NB4 (cell line): ENCODE measurements around the gene STAC3.

Experiments used
- DNase-seq: peaks from one replicate; pipeline ENCODE4 v3.0.0; 2010; ENCODE audit warnings: low read depth
- H3K4me3 ChIP-seq: one replicate; pipeline ENCODE4 v1.5.1; 2011; ENCODE audit warnings: mild to moderate bottlenecking, low read depth, low read length, moderate library complexity
- MYC ChIP-seq: IDR thresholded peaks from 2 replicates; pipeline ENCODE4 v1.6.1; 2011; ENCODE audit warnings: low read depth, low read length
- POLR2A ChIP-seq: IDR thresholded peaks from 2 replicates; pipeline ENCODE4 v1.6.1; 2011; ENCODE audit warnings: mild to moderate bottlenecking; ENCODE audit not compliant: insufficient read length; ENCODE audit errors: extremely low read depth
- TF ChIP-seq, protein P1 (sequence below): IDR thresholded peaks from one replicate; pipeline ENCODE4 v1.5.1; 2012; ENCODE audit warnings: low read depth, low read length
- TF ChIP-seq, protein P2 (sequence below): IDR thresholded peaks from 2 replicates; pipeline ENCODE4 v1.6.1; 2011; ENCODE audit warnings: low read depth, low read length

Gene STAC3

DNA sequence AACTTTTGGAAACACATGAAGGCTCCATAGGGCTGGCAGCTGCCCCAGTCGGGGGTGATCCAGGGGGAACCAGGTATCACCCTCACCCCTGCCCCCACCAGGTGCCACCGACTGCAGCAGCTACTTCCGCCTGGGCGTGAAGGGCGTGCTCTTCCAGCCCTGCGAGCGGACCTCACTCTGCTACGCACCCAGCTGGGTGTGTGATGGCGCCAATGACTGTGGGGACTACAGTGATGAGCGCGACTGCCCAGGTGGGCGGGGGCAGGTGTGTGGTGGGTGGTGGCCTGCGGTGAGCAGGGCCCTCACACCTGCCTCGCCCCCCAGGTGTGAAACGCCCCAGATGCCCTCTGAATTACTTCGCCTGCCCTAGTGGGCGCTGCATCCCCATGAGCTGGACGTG is 56.7 kb downstream of the STAC3 start:
- H3K4me3 ChIP-seq: no peak overlapping the region
- no peak for DNase-seq

GRCh38 chr12:57193706-57194245 is 57.2 kb downstream of the STAC3 start:
- TF ChIP-seq, protein P1, sequence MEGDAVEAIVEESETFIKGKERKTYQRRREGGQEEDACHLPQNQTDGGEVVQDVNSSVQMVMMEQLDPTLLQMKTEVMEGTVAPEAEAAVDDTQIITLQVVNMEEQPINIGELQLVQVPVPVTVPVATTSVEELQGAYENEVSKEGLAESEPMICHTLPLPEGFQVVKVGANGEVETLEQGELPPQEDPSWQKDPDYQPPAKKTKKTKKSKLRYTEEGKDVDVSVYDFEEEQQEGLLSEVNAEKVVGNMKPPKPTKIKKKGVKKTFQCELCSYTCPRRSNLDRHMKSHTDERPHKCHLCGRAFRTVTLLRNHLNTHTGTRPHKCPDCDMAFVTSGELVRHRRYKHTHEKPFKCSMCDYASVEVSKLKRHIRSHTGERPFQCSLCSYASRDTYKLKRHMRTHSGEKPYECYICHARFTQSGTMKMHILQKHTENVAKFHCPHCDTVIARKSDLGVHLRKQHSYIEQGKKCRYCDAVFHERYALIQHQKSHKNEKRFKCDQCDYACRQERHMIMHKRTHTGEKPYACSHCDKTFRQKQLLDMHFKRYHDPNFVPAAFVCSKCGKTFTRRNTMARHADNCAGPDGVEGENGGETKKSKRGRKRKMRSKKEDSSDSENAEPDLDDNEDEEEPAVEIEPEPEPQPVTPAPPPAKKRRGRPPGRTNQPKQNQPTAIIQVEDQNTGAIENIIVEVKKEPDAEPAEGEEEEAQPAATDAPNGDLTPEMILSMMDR: no peak
- TF ChIP-seq, protein P2, sequence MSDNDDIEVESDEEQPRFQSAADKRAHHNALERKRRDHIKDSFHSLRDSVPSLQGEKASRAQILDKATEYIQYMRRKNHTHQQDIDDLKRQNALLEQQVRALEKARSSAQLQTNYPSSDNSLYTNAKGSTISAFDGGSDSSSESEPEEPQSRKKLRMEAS: no peak
- TF ChIP-seq POLR2A: no peak
- no peak for TF ChIP-seq MYC
- no peak overlapping the region for H3K4me3 ChIP-seq
- DNase-seq: no peak

More for the DNA sequence above, 56.7 kb downstream of the STAC3 start:
- TF ChIP-seq, protein P1: no peak
- TF ChIP-seq, protein P2: no peak
- TF ChIP-seq MYC (no peak), POLR2A (no peak)
